SW 1271 (cell line): ENCODE measurements around the gene CCNC.
A peak's percentile ranks its signal among the peaks of the same experiment; 100 is the strongest.

ENCODE experiments used
- DNase-seq, 2 experiments: peaks; one replicate each; lab custom pipeline; 2025; lab: John Stamatoyannopoulos, UW

Gene CCNC

GRCh38 chr6:99568103-99568933, at the start of gene CCNC:
TSS of gene CCNC (minus strand) at chr6:99568660. CDS start at chr6:99568527, 133 bp downstream.
- peak; percentile 82 to 94 for DNase-seq

- no peak for DNase-seq
These were observed 48.7 kb upstream of the CCNC start for GRCh38 chr6:99617131-99617530.

- DNase-seq, result peak; percentile 45 to 77
These were observed 46.1 kb upstream of the CCNC start for GRCh38 chr6:99614430-99615186.

GRCh38 chr6:99613705-99614429, 45.4 kb upstream of the CCNC start:
- peak in 1 of 2 experiments; percentile 49 for DNase-seq

GRCh38 chr6:99613409-99613704, 44.9 kb upstream of the CCNC start:
- DNase-seq, result peak in 1 of 2 experiments; percentile 49

- no peak for DNase-seq
These were observed 44.3 kb upstream of the CCNC start for GRCh38 chr6:99612551-99613408.

GRCh38 chr6:99611148-99611547, 42.7 kb upstream of the CCNC start:
- DNase-seq, result no peak

GRCh38 chr6:99609905-99610489, 41.5 kb upstream of the CCNC start:
- no peak for DNase-seq

- DNase-seq, result no peak
These were observed 40.5 kb upstream of the CCNC start for GRCh38 chr6:99608886-99609482.

GRCh38 chr6:99608059-99608885, 39.8 kb upstream of the CCNC start:
- DNase-seq, result no peak

GRCh38 chr6:99607416-99608036, 39.1 kb upstream of the CCNC start:
- DNase-seq, result no peak

- DNase-seq, result no peak
These were observed 38.4 kb upstream of the CCNC start, which contains the start of gene PRDM13 for GRCh38 chr6:99606656-99607415. TSS of gene PRDM13 (plus strand) at chr6:99606833. CDS start at chr6:99607035, 202 bp downstream.

- DNase-seq, result no peak
These were observed 37.6 kb upstream of the CCNC start for GRCh38 chr6:99605911-99606655.

GRCh38 chr6:99605074-99605734, 36.7 kb upstream of the CCNC start:
- no peak for DNase-seq

- no peak for DNase-seq
These were observed 36.0 kb upstream of the CCNC start for GRCh38 chr6:99604166-99605073.

GRCh38 chr6:99603421-99604165, 35.1 kb upstream of the CCNC start:
- no peak for DNase-seq
